ENCODE results near the gene CR1. TPM values are rescaled to one million over a fixed set of nuclear protein-coding genes. Genes with fewer than 3 reads are reported as not detected.

Gene CR1
- total and polyA plus RNA-seq, 2 experiments from 2014 or later, result 0.65 to 0.76 TPM

DNA sequence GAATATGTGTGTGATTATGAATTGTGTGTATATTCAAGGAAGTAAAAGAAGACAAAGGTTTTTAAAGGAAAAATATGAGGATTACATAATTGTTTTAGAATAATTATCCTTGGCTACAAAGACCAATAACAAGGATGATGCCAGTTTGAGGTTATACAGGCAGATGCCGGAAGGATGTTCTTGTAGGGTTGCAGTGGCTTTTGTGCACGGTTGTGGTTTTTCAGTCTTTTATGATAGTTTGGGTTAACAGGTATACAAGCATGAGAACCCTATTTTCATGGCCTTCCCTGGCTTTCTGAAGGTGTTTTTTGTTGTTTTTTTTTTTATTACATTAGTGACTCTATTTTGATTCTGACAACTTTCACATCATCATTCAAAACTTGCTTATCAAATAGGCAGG, 36.9 kb upstream of the CR1 start (continued):
- TF ChIP-seq EZH2 (IDR thresholded peaks at IDR 0.05; ENCODE audit: low read depth, unreplicated experiment) (no peak), ETS1 (IDR thresholded peaks at IDR 0.05) (no peak), STAT1 (IDR thresholded peaks at IDR 0.05; ENCODE audit: unreplicated experiment) (no peak), CREB1 (CRISPR knock-in tag; IDR thresholded peaks at IDR 0.05; ENCODE audit: low read depth) (no peak), NANOG (IDR thresholded peaks at IDR 0.05; ENCODE audit: borderline replicate concordance) (no peak), EZH2phosphoT487 (IDR thresholded peaks at IDR 0.05; ENCODE audit: unreplicated experiment) (no peak)
- TF ChIP-seq, protein P1, sequence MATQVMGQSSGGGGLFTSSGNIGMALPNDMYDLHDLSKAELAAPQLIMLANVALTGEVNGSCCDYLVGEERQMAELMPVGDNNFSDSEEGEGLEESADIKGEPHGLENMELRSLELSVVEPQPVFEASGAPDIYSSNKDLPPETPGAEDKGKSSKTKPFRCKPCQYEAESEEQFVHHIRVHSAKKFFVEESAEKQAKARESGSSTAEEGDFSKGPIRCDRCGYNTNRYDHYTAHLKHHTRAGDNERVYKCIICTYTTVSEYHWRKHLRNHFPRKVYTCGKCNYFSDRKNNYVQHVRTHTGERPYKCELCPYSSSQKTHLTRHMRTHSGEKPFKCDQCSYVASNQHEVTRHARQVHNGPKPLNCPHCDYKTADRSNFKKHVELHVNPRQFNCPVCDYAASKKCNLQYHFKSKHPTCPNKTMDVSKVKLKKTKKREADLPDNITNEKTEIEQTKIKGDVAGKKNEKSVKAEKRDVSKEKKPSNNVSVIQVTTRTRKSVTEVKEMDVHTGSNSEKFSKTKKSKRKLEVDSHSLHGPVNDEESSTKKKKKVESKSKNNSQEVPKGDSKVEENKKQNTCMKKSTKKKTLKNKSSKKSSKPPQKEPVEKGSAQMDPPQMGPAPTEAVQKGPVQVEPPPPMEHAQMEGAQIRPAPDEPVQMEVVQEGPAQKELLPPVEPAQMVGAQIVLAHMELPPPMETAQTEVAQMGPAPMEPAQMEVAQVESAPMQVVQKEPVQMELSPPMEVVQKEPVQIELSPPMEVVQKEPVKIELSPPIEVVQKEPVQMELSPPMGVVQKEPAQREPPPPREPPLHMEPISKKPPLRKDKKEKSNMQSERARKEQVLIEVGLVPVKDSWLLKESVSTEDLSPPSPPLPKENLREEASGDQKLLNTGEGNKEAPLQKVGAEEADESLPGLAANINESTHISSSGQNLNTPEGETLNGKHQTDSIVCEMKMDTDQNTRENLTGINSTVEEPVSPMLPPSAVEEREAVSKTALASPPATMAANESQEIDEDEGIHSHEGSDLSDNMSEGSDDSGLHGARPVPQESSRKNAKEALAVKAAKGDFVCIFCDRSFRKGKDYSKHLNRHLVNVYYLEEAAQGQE (IDR thresholded peaks at IDR 0.05; ENCODE audit: unreplicated experiment), result no peak

DNA sequence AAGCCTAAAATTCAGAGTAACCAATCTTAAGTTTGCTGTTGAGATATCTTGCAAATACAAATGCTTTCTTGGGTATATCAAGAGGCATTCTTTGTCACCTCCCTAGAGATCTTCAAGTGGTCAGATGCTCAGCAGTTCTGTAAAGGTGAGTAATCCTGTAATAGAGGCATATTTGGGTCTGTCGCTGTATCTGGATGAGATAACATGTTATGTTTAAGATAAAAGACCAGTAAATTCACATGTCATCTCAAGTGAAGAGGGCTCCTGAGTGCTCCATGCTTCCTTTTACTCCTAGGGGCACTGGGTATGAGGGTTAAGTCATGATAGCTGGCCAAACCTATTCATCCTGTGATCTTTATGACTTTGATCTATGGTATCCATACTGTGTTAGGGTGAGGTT, 34.3 kb upstream of the CR1 start:
- Histone ChIP-seq H3K36me3 (ENCODE audit: insufficient read depth) (no peaks in the 10 kb centered on the region), H3K27me3 (ENCODE audit: insufficient read depth) (peaks cover 4% of the 10 kb centered on the region; the same call in 1 of the 2 replicates), H3K79me2 (replicated peaks; ENCODE audit: insufficient read depth) (no peaks in the 10 kb centered on the region), H3F3A (replicated peaks; ENCODE audit: low read depth) (no peaks in the 10 kb centered on the region), H3K27ac (ENCODE audit: low read depth) (no peak overlapping the region), H3K4me3 (no peak overlapping the region), H4K20me1 (replicated peaks; ENCODE audit: insufficient read depth) (no peaks in the 10 kb centered on the region), H3K4me1 (ENCODE audit: insufficient read depth) (no peaks in the 10 kb centered on the region), H2AFZ (no peak overlapping the region), H3K4me2 (no peak overlapping the region), H3K9me2 (ENCODE audit: insufficient read depth) (no peaks in the 10 kb centered on the region; the same call in 1 of the 2 replicates)
- Mint-ChIP-seq H3K27ac (no peak overlapping the region), H3K9me3 (no peaks in the 10 kb centered on the region), H3K4me3 (no peak overlapping the region), H3K27me3 (ENCODE audit: insufficient read depth, low read depth, poor library complexity) (no peaks in the 10 kb centered on the region), H3K36me3 (ENCODE audit: low read depth) (no peaks in the 10 kb centered on the region), H3K4me1 (no peaks in the 10 kb centered on the region)
- ATAC-seq, result no peak
- DNase-seq (ENCODE audit: low spot score), result no peak
- no peak for TF ChIP-seq ETS1 (IDR thresholded peaks at IDR 0.05)
- TF ChIP-seq, protein P2, sequence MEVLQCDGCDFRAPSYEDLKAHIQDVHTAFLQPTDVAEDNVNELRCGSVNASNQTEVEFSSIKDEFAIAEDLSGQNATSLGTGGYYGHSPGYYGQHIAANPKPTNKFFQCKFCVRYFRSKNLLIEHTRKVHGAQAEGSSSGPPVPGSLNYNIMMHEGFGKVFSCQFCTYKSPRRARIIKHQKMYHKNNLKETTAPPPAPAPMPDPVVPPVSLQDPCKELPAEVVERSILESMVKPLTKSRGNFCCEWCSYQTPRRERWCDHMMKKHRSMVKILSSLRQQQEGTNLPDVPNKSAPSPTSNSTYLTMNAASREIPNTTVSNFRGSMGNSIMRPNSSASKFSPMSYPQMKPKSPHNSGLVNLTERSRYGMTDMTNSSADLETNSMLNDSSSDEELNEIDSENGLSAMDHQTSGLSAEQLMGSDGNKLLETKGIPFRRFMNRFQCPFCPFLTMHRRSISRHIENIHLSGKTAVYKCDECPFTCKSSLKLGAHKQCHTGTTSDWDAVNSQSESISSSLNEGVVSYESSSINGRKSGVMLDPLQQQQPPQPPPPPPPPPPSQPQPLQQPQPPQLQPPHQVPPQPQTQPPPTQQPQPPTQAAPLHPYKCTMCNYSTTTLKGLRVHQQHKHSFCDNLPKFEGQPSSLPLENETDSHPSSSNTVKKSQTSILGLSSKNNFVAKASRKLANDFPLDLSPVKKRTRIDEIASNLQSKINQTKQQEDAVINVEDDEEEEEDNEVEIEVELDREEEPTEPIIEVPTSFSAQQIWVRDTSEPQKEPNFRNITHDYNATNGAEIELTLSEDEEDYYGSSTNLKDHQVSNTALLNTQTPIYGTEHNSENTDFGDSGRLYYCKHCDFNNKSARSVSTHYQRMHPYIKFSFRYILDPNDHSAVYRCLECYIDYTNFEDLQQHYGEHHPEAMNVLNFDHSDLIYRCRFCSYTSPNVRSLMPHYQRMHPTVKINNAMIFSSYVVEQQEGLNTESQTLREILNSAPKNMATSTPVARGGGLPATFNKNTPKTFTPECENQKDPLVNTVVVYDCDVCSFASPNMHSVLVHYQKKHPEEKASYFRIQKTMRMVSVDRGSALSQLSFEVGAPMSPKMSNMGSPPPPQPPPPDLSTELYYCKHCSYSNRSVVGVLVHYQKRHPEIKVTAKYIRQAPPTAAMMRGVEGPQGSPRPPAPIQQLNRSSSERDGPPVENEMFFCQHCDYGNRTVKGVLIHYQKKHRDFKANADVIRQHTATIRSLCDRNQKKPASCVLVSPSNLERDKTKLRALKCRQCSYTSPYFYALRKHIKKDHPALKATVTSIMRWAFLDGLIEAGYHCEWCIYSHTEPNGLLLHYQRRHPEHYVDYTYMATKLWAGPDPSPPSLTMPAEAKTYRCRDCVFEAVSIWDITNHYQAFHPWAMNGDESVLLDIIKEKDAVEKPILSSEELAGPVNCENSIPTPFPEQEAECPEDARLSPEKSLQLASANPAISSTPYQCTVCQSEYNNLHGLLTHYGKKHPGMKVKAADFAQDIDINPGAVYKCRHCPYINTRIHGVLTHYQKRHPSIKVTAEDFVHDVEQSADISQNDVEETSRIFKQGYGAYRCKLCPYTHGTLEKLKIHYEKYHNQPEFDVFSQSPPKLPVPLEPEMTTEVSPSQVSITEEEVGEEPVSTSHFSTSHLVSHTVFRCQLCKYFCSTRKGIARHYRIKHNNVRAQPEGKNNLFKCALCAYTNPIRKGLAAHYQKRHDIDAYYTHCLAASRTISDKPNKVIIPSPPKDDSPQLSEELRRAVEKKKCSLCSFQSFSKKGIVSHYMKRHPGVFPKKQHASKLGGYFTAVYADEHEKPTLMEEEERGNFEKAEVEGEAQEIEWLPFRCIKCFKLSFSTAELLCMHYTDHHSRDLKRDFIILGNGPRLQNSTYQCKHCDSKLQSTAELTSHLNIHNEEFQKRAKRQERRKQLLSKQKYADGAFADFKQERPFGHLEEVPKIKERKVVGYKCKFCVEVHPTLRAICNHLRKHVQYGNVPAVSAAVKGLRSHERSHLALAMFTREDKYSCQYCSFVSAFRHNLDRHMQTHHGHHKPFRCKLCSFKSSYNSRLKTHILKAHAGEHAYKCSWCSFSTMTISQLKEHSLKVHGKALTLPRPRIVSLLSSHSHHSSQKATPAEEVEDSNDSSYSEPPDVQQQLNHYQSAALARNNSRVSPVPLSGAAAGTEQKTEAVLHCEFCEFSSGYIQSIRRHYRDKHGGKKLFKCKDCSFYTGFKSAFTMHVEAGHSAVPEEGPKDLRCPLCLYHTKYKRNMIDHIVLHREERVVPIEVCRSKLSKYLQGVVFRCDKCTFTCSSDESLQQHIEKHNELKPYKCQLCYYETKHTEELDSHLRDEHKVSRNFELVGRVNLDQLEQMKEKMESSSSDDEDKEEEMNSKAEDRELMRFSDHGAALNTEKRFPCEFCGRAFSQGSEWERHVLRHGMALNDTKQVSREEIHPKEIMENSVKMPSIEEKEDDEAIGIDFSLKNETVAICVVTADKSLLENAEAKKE (CRISPR knock-in tag; IDR thresholded peaks at IDR 0.05), result no peak
- TF ChIP-seq ZNF331 (CRISPR knock-in tag; IDR thresholded peaks at IDR 0.05; ENCODE audit: low read depth), result no peak
- TF ChIP-seq EZH2 (IDR thresholded peaks at IDR 0.05; ENCODE audit: low read depth, unreplicated experiment), result no peak
- TF ChIP-seq STAT1 (IDR thresholded peaks at IDR 0.05; ENCODE audit: unreplicated experiment), result no peak
- no peak for TF ChIP-seq CTCF (conservative IDR thresholded peaks at IDR 0.05; ENCODE audit: low read depth in 2 of 2)
- no peak for TF ChIP-seq CREB1 (CRISPR knock-in tag; IDR thresholded peaks at IDR 0.05; ENCODE audit: low read depth)
- no peak for TF ChIP-seq POLR2AphosphoS5 (IDR thresholded peaks at IDR 0.05; ENCODE audit: low read depth)

All from GM23338 (cell line).